ENCODE measurements around the gene SLC16A12. TPM values are rescaled to one million over a fixed set of nuclear protein-coding genes. Genes with fewer than 3 reads are reported as not detected.
"Not testable (repeated sequence)": the region's sequence is repeated elsewhere in the genome, so short reads cannot be mapped to it uniquely, and the experiment has no call there.

The SLC16A12 gene
- total RNA-seq, 4 donors from 2014 or later: 0.97 to 3.1 (median 1.4) TPM

DNA sequence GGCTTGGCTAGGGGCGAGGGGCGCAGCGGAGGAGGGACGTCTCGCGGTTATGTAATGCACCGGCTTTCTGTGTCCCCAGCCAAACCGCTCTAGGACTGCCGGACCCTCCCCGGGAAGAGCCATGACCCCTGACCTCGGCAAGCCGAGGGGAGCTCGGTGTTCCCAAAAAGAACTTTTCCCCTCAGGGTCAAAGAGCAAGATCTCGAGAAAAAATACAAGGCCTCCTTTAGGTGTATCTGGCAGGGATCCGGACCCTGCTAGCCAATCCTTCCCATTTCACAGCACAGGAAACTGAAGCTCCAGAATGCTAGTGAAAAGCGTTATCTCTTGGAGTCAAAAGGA lies 590 bp upstream of the SLC16A12 start:
- in situ Hi-C loops (cut with MboI; ENCODE audit: low sequenced_read_pairs in 4 of 4) (no loop called here), intact Hi-C loops (cut with DNase I; ENCODE audit: low total_unique reads) (no loop called here)
- Histone ChIP-seq H3K4me3 (peak overlapping the region; percentile 47 to 53 (median 50)), H3K9me3 (no peaks in the 10 kb centered on the region), H3K36me3 (no peaks in the 10 kb centered on the region), H3K27me3 (peaks cover 30 to 39% (median 39%) of the 10 kb centered on the region in 3 donors), H3K4me1 (peaks cover 0 to 4% of the 10 kb centered on the region in 2 donors), H3K27ac (peak overlapping the region; percentile 50 to 62 (median 54))
- DNase-seq (no peak), ATAC-seq (no peak)
- TF ChIP-seq, protein P1, sequence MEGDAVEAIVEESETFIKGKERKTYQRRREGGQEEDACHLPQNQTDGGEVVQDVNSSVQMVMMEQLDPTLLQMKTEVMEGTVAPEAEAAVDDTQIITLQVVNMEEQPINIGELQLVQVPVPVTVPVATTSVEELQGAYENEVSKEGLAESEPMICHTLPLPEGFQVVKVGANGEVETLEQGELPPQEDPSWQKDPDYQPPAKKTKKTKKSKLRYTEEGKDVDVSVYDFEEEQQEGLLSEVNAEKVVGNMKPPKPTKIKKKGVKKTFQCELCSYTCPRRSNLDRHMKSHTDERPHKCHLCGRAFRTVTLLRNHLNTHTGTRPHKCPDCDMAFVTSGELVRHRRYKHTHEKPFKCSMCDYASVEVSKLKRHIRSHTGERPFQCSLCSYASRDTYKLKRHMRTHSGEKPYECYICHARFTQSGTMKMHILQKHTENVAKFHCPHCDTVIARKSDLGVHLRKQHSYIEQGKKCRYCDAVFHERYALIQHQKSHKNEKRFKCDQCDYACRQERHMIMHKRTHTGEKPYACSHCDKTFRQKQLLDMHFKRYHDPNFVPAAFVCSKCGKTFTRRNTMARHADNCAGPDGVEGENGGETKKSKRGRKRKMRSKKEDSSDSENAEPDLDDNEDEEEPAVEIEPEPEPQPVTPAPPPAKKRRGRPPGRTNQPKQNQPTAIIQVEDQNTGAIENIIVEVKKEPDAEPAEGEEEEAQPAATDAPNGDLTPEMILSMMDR (IDR thresholded peaks at IDR 0.05 in 4 of 5, conservative IDR thresholded peaks at IDR 0.05 in 1 of 5): no peak
- TF ChIP-seq POLR2A (IDR thresholded peaks at IDR 0.05): no peak

- H3K4me1 ChIP-seq: peaks cover 0 to 4% of the 10 kb centered on the region in 2 donors
- peak overlapping the region; percentile 47 to 53 (median 50) for H3K4me3 ChIP-seq
- DNase-seq: no peak
- peaks cover 30 to 39% (median 39%) of the 10 kb centered on the region in 3 donors for H3K27me3 ChIP-seq
- H3K27ac ChIP-seq: peak overlapping the region in 2 of 4 donors; percentile 54 to 62
- ATAC-seq: no peak
- intact Hi-C loops (cut with DNase I; ENCODE audit: low total_unique reads): no loop called here
- TF ChIP-seq, protein P1 (IDR thresholded peaks at IDR 0.05 in 4 of 5, conservative IDR thresholded peaks at IDR 0.05 in 1 of 5): no peak
- no peaks in the 10 kb centered on the region for H3K36me3 ChIP-seq
- H3K9me3 ChIP-seq: no peaks in the 10 kb centered on the region
- in situ Hi-C loops (cut with MboI; ENCODE audit: low sequenced_read_pairs in 4 of 4): no loop called here
These were observed 598 bp downstream of the SLC16A12 start for GRCh38 chr10:89534826-89535166.

GRCh38 chr10:89532476-89532875 lies 2.9 kb downstream of the SLC16A12 start:
- Histone ChIP-seq H3K27me3 (peaks cover 30 to 39% (median 39%) of the 10 kb centered on the region in 3 donors), H3K4me1 (peaks cover 0 to 4% of the 10 kb centered on the region in 2 donors), H3K4me3 (no peak overlapping the region), H3K9me3 (no peaks in the 10 kb centered on the region), H3K27ac (no peak overlapping the region), H3K36me3 (no peaks in the 10 kb centered on the region)
- ATAC-seq (no peak), DNase-seq (no peak)
- intact Hi-C loops (cut with DNase I; ENCODE audit: low total_unique reads): no loop called here
- TF ChIP-seq, protein P1 (IDR thresholded peaks at IDR 0.05 in 4 of 5, conservative IDR thresholded peaks at IDR 0.05 in 1 of 5): no peak
- TF ChIP-seq POLR2A (IDR thresholded peaks at IDR 0.05): no peak
- in situ Hi-C loops (cut with MboI; ENCODE audit: low sequenced_read_pairs in 4 of 4): no loop called here

- TF ChIP-seq POLR2A (IDR thresholded peaks at IDR 0.05): no peak
- TF ChIP-seq, protein P1 (IDR thresholded peaks at IDR 0.05 in 4 of 5, conservative IDR thresholded peaks at IDR 0.05 in 1 of 5): no peak
- in situ Hi-C loops (cut with MboI; ENCODE audit: low sequenced_read_pairs in 4 of 4) (no loop called here), intact Hi-C loops (cut with DNase I; ENCODE audit: low total_unique reads) (no loop called here)
- H3K4me3 ChIP-seq: no peak overlapping the region
- no peak overlapping the region for H3K27ac ChIP-seq
- ATAC-seq (no peak), DNase-seq (no peak)
- peaks cover 30 to 36% (median 35%) of the 10 kb centered on the region in 3 donors for H3K27me3 ChIP-seq
- H3K9me3 ChIP-seq: no peaks in the 10 kb centered on the region
- H3K36me3 ChIP-seq: no peaks in the 10 kb centered on the region
- H3K4me1 ChIP-seq: peaks cover 0 to 4% of the 10 kb centered on the region in 2 donors
These were observed 4.0 kb downstream of the SLC16A12 start for GRCh38 chr10:89531359-89531758.

GRCh38 chr10:89529711-89530110 lies 5.7 kb downstream of the SLC16A12 start:
- H3K4me1 ChIP-seq; H3K9me3 ChIP-seq; in situ Hi-C loops (cut with MboI; ENCODE audit: low sequenced_read_pairs in 4 of 4); H3K4me3 ChIP-seq; H3K36me3 ChIP-seq; ATAC-seq; DNase-seq; H3K27ac ChIP-seq; intact Hi-C loops (cut with DNase I; ENCODE audit: low total_unique reads): not testable (repeated sequence)
- peaks cover 20 to 23% (median 23%) of the 10 kb centered on the region in 3 donors for H3K27me3 ChIP-seq
